GM23248 (cell line): Measurements from ENCODE around the gene NYNRIN.

ENCODE experiments used
- EZH2 ChIP-seq: fragments of 200-600 bp; sonication (generic); IDR thresholded peaks from 2 replicates; pipeline ENCODE4 v1.6.1; 2018; ENCODE audit warnings: antibody characterized with exemption, mild to moderate bottlenecking; ENCODE audit not compliant: insufficient read depth, poor library complexity, severe bottlenecking
- EZH2phosphoT487 ChIP-seq: fragments of 200-600 bp; sonication (generic); IDR thresholded peaks from 2 replicates; pipeline ENCODE4 v1.6.1; 2018; ENCODE audit warnings: antibody characterized with exemption, moderate library complexity, mild to moderate bottlenecking, low read depth; ENCODE audit not compliant: insufficient read depth

- TF ChIP-seq EZH2 (no peak), EZH2phosphoT487 (no peak)
Measured at GRCh38 chr14:24425704-24426103, 26.9 kb downstream of the NYNRIN start.
